Measurements from ENCODE around the gene JMJD1C. TPM values are rescaled to one million over a fixed set of nuclear protein-coding genes. Genes with fewer than 3 reads are reported as not detected.
A peak's percentile ranks its signal among the peaks of the same experiment; 100 is the strongest.
"Not testable (repeated sequence)": the region's sequence is repeated elsewhere in the genome, so short reads cannot be mapped to it uniquely, and the experiment has no call there.

JMJD1C gene
- polyA plus RNA-seq, 1 donor, result 104 TPM

DNA sequence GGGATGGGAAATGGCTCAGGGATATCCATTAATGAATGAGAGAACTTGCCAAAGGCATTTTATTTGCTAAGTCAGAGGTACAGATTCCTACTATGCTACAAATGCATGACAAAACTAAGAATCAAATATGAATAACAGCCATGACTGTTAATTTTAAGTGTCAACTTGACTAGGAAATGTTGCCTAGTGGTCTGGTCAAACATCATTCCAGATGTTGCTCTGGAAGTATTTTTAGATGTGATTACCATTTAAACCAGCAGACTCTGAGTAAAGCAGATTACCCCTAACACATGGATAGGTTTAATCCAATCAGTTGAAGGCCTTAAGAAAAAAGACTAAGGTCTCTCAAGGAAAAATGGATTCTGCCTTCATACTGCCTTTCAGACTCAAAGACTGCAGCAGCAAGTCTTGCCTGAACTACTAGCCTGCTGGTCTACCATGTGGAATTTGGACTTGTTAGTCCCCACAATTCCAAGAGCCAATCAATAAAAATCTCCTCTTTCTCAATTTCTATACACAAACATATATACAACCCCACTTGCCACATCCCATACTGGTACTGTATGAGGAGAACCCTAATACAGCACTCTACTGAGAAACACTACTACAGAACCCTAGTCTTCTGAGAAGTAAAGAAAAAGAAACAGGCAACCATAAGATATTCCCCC, 213.5 kb downstream of the JMJD1C start:
- Histone ChIP-seq H3K4me3 (ENCODE audit: low read length) (no peak overlapping the region), H3K9me3 (ENCODE audit: control insufficient read depth, low read depth, low read length) (no peaks in the 10 kb centered on the region), H3K36me3 (ENCODE audit: control insufficient read depth, insufficient read depth, low read length) (peaks cover 4% of the 10 kb centered on the region), H3K27ac (ENCODE audit: low read length) (peak overlapping the region; percentile 1), H3K4me1 (ENCODE audit: control insufficient read depth, insufficient read depth, low read length) (peaks cover 11% of the 10 kb centered on the region), H3K27me3 (ENCODE audit: control insufficient read depth, insufficient read depth, low read length) (no peaks in the 10 kb centered on the region)
- DNase-seq, result no peak

DNA sequence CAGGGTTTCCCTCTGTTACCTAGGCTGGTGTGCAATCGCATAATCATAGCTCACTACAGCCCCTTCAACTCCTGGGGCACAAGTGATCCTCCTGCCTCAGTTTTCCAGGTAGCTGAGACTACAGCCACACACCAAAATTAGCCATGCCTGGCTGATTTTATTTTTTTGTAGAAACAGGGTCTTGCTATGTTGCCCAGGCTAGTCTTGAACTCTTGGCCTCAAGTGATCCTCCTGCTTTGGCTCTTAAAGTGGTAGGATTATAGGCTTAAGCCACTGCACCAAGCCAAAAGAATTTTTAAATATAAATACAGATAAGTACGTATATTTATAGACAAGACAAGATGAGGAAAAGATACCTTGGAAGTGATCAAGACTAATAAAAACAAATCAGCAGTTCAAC, 215.7 kb downstream of the JMJD1C start:
- 80% methylated on average over 1 of the region's 2 CpGs for WGBS (ENCODE audit: insufficient coverage, low lambda C conversion rate)

DNA sequence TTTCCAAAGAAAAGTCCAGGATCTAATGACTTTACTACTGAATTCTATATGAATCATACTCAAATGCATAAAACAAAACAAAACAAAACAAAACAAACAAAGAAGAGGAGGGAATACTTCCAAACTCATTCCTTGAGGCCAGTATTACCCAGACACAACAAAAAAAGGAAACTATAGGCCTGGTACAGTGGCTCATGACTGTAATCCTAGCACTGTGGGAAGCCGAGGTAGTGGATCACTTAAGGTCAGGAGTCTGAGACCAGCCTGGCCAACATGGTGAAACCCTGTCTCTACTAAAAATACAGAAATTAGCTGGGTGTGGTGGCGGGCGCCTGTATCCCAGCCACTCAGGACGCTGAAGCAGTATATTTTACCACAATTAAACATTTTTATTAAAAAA, 218.0 kb downstream of the JMJD1C start:
- DNase-seq, result no peak
- H3K4me3 ChIP-seq (ENCODE audit: low read length), result no peak overlapping the region
- H3K9me3 ChIP-seq (ENCODE audit: control insufficient read depth, low read depth, low read length), result peaks cover 4% of the 10 kb centered on the region
- no CpG with 5 or more reads among the region's 4 CpGs for WGBS (ENCODE audit: insufficient coverage, low lambda C conversion rate)
- peaks cover 5% of the 10 kb centered on the region for H3K4me1 ChIP-seq (ENCODE audit: control insufficient read depth, insufficient read depth, low read length)
- H3K36me3 ChIP-seq (ENCODE audit: control insufficient read depth, insufficient read depth, low read length), result peaks cover 4% of the 10 kb centered on the region
- no peak overlapping the region for H3K27ac ChIP-seq (ENCODE audit: low read length)
- H3K27me3 ChIP-seq (ENCODE audit: control insufficient read depth, insufficient read depth, low read length), result no peaks in the 10 kb centered on the region

More for the DNA sequence above, 215.7 kb downstream of the JMJD1C start:
- H3K27ac ChIP-seq (ENCODE audit: low read length), result no peak overlapping the region
- no peak overlapping the region for H3K4me3 ChIP-seq (ENCODE audit: low read length)
- peaks cover 4% of the 10 kb centered on the region for H3K36me3 ChIP-seq (ENCODE audit: control insufficient read depth, insufficient read depth, low read length)
- peaks cover 4% of the 10 kb centered on the region for H3K9me3 ChIP-seq (ENCODE audit: control insufficient read depth, low read depth, low read length)
- peaks cover 5% of the 10 kb centered on the region for H3K4me1 ChIP-seq (ENCODE audit: control insufficient read depth, insufficient read depth, low read length)
- no peak for DNase-seq
- H3K27me3 ChIP-seq (ENCODE audit: control insufficient read depth, insufficient read depth, low read length), result no peaks in the 10 kb centered on the region

DNA sequence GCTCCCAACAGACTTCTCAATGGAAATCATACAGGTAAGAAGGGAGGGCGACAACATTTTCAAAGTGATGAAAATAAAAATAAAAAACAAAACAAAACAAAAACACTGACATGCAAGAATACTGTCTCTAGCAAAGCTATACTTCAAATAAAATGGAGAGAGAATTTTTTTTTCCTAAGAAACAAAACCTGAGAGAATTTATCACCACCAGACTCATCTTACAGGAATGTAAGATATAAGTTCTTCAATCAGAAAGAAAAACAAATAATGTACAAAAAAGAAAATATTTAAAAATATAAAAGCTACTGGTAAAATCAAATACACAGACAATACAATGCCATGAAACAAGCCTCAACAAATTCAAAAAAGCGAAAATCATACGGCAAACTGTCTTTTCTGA, 219.4 kb downstream of the JMJD1C start:
- 100% methylated on average over 3 of the region's 3 CpGs for WGBS (ENCODE audit: insufficient coverage, low lambda C conversion rate)
- no peak overlapping the region for H3K4me3 ChIP-seq (ENCODE audit: low read length)
- H3K27ac ChIP-seq (ENCODE audit: low read length), result no peak overlapping the region

DNA sequence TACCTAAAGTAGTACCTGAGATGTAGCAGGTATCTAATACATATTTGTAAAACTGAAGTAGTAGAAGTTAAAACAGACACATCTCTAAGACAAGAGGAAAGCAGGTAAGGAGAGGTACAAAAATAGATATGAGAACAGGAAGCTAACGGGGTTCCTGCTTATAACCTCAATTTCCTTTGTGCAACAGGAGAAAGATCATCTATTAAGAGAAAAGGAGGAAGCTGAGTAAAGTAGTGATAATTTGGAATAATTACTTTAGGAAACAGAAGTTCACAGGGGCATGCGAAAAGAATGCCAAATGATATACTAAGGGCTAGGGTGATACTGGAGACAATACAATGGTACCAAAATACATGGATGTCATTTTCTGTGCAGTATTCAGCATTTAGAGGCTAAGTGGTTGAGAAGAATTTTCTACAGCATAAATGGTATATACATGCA, 223.9 kb downstream of the JMJD1C start:
- Histone ChIP-seq H3K9me3 (ENCODE audit: control insufficient read depth, low read depth, low read length) (peaks cover 4% of the 10 kb centered on the region), H3K4me3 (ENCODE audit: low read length) (no peak overlapping the region), H3K27me3 (ENCODE audit: control insufficient read depth, insufficient read depth, low read length) (no peaks in the 10 kb centered on the region), H3K4me1 (ENCODE audit: control insufficient read depth, insufficient read depth, low read length) (peaks cover 7% of the 10 kb centered on the region), H3K36me3 (ENCODE audit: control insufficient read depth, insufficient read depth, low read length) (peaks cover 2% of the 10 kb centered on the region), H3K27ac (ENCODE audit: low read length) (no peak overlapping the region)
- WGBS (ENCODE audit: insufficient coverage, low lambda C conversion rate), result 82% methylated on average over 2 of the region's 2 CpGs
- DNase-seq, result no peak

More for the DNA sequence above, 219.4 kb downstream of the JMJD1C start:
- DNase-seq, result no peak
- peaks cover 4% of the 10 kb centered on the region for H3K36me3 ChIP-seq (ENCODE audit: control insufficient read depth, insufficient read depth, low read length)
- H3K9me3 ChIP-seq (ENCODE audit: control insufficient read depth, low read depth, low read length), result peaks cover 4% of the 10 kb centered on the region
- H3K4me1 ChIP-seq (ENCODE audit: control insufficient read depth, insufficient read depth, low read length), result no peaks in the 10 kb centered on the region
- H3K27me3 ChIP-seq (ENCODE audit: control insufficient read depth, insufficient read depth, low read length), result no peaks in the 10 kb centered on the region

DNA sequence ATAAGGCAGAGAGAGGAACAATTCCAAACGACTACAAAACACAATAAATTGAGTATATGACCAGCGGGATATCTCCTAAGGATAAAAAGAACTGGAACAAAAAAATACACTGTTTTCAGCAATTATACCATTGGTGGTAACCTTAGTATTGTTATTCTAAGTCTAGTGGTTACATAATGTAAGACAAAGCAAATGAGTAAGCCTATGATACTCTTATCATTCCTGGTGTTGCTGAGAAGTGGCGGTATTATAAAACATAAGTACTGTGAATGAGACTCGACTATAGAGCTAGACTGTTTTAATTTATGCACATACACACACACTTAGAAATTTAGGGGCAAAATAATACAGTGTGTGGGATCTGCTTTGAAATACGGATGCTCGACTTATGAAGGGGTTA, 225.0 kb downstream of the JMJD1C start:
- no peaks in the 10 kb centered on the region for H3K27me3 ChIP-seq (ENCODE audit: control insufficient read depth, insufficient read depth, low read length)
- no peak overlapping the region for H3K27ac ChIP-seq (ENCODE audit: low read length)
- H3K36me3 ChIP-seq (ENCODE audit: control insufficient read depth, insufficient read depth, low read length), result peaks cover 2% of the 10 kb centered on the region
- H3K9me3 ChIP-seq (ENCODE audit: control insufficient read depth, low read depth, low read length), result peaks cover 4% of the 10 kb centered on the region
- WGBS (ENCODE audit: insufficient coverage, low lambda C conversion rate), result 80% methylated on average over 2 of the region's 6 CpGs
- peaks cover 10% of the 10 kb centered on the region for H3K4me1 ChIP-seq (ENCODE audit: control insufficient read depth, insufficient read depth, low read length)
- no peak overlapping the region for H3K4me3 ChIP-seq (ENCODE audit: low read length)
- DNase-seq, result no peak

DNA sequence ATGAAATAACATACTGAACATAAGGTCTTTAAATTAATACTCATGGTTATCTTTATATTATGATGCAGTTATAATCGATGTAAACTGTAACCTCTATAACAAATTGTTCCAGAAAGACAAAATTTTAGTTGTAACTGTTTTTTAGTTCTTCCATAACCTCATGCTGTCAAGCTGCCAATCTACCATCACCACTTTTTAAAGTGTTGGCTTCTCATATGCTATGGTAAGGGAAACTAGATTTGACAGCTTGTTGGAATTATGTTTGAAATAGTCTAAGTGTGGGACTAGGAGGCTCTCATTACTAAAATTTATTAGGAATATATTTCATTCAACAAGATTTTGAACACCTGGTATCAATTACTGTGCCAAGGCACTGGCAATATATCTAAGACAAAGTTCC, 227.3 kb downstream of the JMJD1C start:
- 100% methylated on average over 1 of the region's 1 CpG for WGBS (ENCODE audit: insufficient coverage, low lambda C conversion rate)
- Histone ChIP-seq H3K4me1 (ENCODE audit: control insufficient read depth, insufficient read depth, low read length) (peaks cover 14% of the 10 kb centered on the region), H3K27ac (ENCODE audit: low read length) (no peak overlapping the region), H3K9me3 (ENCODE audit: control insufficient read depth, low read depth, low read length) (no peaks in the 10 kb centered on the region), H3K36me3 (ENCODE audit: control insufficient read depth, insufficient read depth, low read length) (no peaks in the 10 kb centered on the region), H3K27me3 (ENCODE audit: control insufficient read depth, insufficient read depth, low read length) (no peaks in the 10 kb centered on the region), H3K4me3 (ENCODE audit: low read length) (no peak overlapping the region)
- DNase-seq, result no peak

DNA sequence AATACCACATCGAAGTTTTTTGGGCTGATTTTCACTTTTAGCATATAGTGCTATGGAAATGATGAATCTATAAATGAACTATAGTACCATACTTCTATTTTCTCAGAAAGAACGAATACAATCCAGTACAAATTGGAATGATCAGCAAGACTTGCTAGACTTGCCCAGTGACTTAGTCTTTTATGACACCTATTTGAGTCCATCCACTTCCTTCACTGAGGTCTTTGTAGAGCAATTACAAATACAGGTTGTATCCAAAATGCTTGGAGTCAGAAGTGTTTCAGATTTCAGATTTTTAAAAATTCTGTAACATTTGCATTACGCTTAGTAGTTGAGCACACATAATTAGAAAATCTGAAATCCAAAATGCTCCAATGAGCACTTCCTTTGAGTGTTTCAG, 228.4 kb downstream of the JMJD1C start:
- DNase-seq, result peak; percentile 60 to 80
- WGBS (ENCODE audit: insufficient coverage, low lambda C conversion rate), result 100% methylated on average over 1 of the region's 3 CpGs
- H3K4me3 ChIP-seq (ENCODE audit: low read length), result no peak overlapping the region
- peak overlapping the region; percentile 71 for H3K27ac ChIP-seq (ENCODE audit: low read length)
- no peaks in the 10 kb centered on the region for H3K9me3 ChIP-seq (ENCODE audit: control insufficient read depth, low read depth, low read length)
- H3K36me3 ChIP-seq (ENCODE audit: control insufficient read depth, insufficient read depth, low read length), result no peaks in the 10 kb centered on the region
- peaks cover 14% of the 10 kb centered on the region for H3K4me1 ChIP-seq (ENCODE audit: control insufficient read depth, insufficient read depth, low read length)
- no peaks in the 10 kb centered on the region for H3K27me3 ChIP-seq (ENCODE audit: control insufficient read depth, insufficient read depth, low read length)

DNA sequence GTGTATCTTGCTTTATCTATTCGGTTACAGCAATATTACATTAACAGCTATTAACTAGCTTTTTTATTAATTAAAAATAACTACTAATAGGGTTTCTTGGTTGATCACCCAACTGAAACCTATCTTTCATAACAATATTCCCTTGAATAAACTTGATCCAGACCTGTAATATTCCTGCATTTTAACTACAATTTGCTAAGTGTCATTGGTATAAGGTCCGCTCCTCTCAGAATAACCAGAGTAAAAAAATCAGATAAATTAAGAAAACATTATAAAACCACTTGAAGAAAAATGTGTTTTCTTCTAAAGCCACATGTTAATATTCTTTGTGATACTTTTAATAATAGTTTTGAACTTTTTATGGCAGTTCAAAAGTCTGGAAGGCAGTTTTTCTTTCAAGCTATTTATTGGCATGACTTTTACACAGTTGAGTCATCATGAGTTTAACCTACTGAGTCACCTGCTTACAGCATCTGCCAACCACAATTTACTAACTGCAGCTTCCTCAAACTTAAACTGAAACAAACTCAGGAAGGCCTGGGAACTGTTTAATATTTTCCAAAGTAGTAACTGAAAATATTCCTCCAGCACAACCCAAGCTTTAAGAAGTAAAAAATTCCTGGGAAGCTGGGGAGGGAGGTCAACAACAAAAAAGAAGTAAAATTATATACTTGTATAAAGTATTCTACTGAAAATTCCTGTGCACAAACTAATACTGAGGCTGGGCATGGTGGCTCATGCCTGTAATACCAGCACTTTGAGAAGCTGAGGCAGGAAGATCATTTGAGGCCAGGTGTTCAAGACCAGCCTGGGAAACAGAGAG, 229.5 kb downstream of the JMJD1C start:
- DNase-seq, result peak; percentile 81 to 91
- H3K9me3 ChIP-seq (ENCODE audit: control insufficient read depth, low read depth, low read length), result no peaks in the 10 kb centered on the region
- H3K4me1 ChIP-seq (ENCODE audit: control insufficient read depth, insufficient read depth, low read length), result peaks cover 14% of the 10 kb centered on the region
- no peaks in the 10 kb centered on the region for H3K27me3 ChIP-seq (ENCODE audit: control insufficient read depth, insufficient read depth, low read length)
- H3K36me3 ChIP-seq (ENCODE audit: control insufficient read depth, insufficient read depth, low read length), result no peaks in the 10 kb centered on the region
- WGBS (ENCODE audit: insufficient coverage, low lambda C conversion rate), result 60% methylated on average over 2 of the region's 2 CpGs
- H3K27ac ChIP-seq (ENCODE audit: low read length), result peak overlapping the region; percentile 71
- H3K4me3 ChIP-seq (ENCODE audit: low read length), result no peak overlapping the region

DNA sequence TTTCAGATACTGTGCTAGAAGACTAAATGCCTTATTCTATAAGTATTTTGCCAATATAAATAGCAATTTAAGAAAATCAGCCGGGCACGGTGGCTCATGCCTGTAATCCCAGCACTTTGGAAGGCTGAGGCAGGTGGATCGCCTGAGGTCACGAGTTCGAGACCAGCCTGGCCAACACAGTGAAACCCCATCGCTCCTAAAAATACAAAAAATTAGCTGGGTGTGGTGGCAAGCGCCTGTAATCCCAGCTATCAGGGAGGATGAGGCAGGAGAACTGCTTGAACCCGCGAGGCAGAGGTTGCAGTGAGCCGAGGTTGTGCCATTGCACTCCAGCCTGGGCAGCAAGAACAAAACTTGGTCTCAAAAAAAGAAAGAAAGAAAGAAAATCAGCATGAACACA, 230.6 kb downstream of the JMJD1C start:
- 100% methylated on average over 1 of the region's 10 CpGs for WGBS (ENCODE audit: insufficient coverage, low lambda C conversion rate)
- peak overlapping the region; percentile 71 for H3K27ac ChIP-seq (ENCODE audit: low read length)
- peaks cover 11% of the 10 kb centered on the region for H3K4me1 ChIP-seq (ENCODE audit: control insufficient read depth, insufficient read depth, low read length)
- not testable (repeated sequence) for H3K36me3 ChIP-seq (ENCODE audit: control insufficient read depth, insufficient read depth, low read length); DNase-seq; H3K4me3 ChIP-seq (ENCODE audit: low read length); H3K9me3 ChIP-seq (ENCODE audit: control insufficient read depth, low read depth, low read length); H3K27me3 ChIP-seq (ENCODE audit: control insufficient read depth, insufficient read depth, low read length)
